Psoas muscle (tissue), 8 donors: ENCODE data around the gene GTPBP4. TPM values are rescaled to one million over a fixed set of nuclear protein-coding genes. Genes with fewer than 3 reads are reported as not detected.
"Not testable (repeated sequence)": the region's sequence is repeated elsewhere in the genome, so short reads cannot be mapped to it uniquely, and the experiment has no call there.

Source experiments
- ATAC-seq, 4 donors: fragments of 200-7000 bp; cut with Tn5 transposase; one replicate each; pipeline ENCODE4 v1.9.1; 2020; ENCODE audit warnings: moderate library complexity in 3 of 4, mild to moderate bottlenecking in 2 of 4
- DNase-seq, 2 donors: peaks; one replicate each; pipeline ENCODE4 v3.0.0-alpha.2; 2020
- H3K27ac ChIP-seq: fragments of 200-600 bp; one replicate; pipeline ENCODE4 v1.8.0; 2022
- H3K27me3 ChIP-seq, 3 donors: fragments of 200-600 bp in 1 of 3; one replicate each; pipeline versions ENCODE4 v1.6.1 to v1.8.0; 2013 to 2022; ENCODE audit warnings: low read length in 2 of 3, mild to moderate bottlenecking in 2 of 3, moderate library complexity in 1 of 3; ENCODE audit not compliant: insufficient read depth in 3 of 3
- H3K36me3 ChIP-seq, 2 donors: fragments of 200-600 bp in 1 of 2; one replicate each; pipeline versions ENCODE4 v1.6.1 to v1.8.0; 2013 to 2022; ENCODE audit warnings: low read depth in 1 of 2, mild to moderate bottlenecking in 1 of 2, moderate library complexity in 1 of 2; ENCODE audit not compliant: insufficient read depth in 1 of 2
- H3K4me1 ChIP-seq: fragments of 200-600 bp; one replicate; pipeline ENCODE4 v1.8.0; 2022
- H3K4me3 ChIP-seq: fragments of 200-600 bp; one replicate; pipeline ENCODE4 v1.8.0; 2022; ENCODE audit warnings: mild to moderate bottlenecking
- H3K9me3 ChIP-seq: fragments of 200-600 bp; one replicate; pipeline ENCODE4 v1.8.0; 2022
- WGBS, 3 donors: extraction: QIAGEN DNeasy Blood & Tissue Kit; methylation state at CpG; one replicate each; pipeline versions ENCODE4 v1.1.6 to v1.1.7; 2013; 5-methylcytosine and 5-hydroxymethylcytosine counted together
- intact Hi-C, 2 donors: fragments of 100-400 bp; cut with DNase I; formaldehyde crosslinking; loops; one replicate each; pipeline versions ENCODE4 v1.11.0 to v1.14.2; 2022
- polyA plus RNA-seq, 3 donors: library from polyadenylated mRNA; stranded (reverse); fragments of 200-250 nt; gene quantifications; one replicate each; pipeline ENCODE4 v1.2.3, GENCODE V29; 2013
- total RNA-seq, 4 donors: library from RNA; stranded (reverse); fragmentation: NEBNext Ultra II Directional in 2 of 4; extraction: Animal tissue kit (Norgen Biotek cat#: 25700) in 2 of 4; gene quantifications; one replicate each; pipeline versions ENCODE4 v1.2.1 to v1.2.4, GENCODE V29; 2021 to 2023
- TF ChIP-seq, protein P1 (sequence below): fragments of 200-600 bp; IDR thresholded peaks from one replicate; pipeline ENCODE4 v1.8.0; 2022; ENCODE audit warnings: antibody characterized with exemption
- donor health status: healthy with polysubstance abuse.
- donor health status: DM: no; HTN: no; CAD: no; lungs with moderate emphysema.
- donor health status: Bipolar disorder and iron deficiency.
- donor health status: healthy.
- donor health status: DM: yes; HTN: yes; CAD: no.
- donor health status: DM: no; HTN: no; CAD: no.
- donor health status: DM: no; HTN: no; CAD: no.
- donor health status: DM: yes; HTN: yes; CAD: no.

GTPBP4 gene
- total and polyA plus RNA-seq, 7 donors, result 36.3 to 134 (median 70.2) TPM

DNA sequence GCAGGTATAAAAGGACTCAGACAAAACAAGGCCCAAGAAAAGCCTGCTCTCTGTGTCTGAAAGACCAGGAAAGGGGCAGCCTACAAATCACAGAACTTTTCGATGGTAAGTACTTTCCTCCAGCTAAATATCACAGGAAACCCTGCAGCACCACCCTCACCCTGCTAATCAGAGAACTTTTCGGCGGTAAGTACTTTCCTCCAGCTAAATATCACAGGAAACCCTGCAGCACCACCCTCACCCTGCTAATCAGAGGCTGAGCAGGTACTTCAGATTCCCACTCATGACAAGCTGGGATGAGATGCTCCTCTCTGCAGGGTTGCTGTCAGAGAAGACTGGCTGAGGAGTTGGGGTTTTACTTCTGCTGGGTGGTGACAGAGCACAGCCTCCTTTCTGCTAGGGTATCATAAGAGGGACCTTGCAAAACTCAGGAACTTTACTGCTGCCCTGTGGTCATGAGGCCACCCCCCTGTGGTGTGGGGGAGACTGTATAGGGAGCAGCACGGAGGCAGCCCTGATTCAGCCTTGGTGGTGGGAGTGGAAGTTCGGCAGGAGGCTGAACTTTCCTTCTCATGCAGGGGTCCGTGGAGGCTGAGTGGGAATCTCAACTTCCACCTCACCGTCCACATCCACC is 75.1 kb downstream of the GTPBP4 start:
- Histone ChIP-seq H3K36me3 (peaks cover 0 to 12% of the 10 kb centered on the region in 2 donors), H3K27ac (no peak overlapping the region), H3K4me1 (peaks cover 25% of the 10 kb centered on the region), H3K27me3 (no peaks in the 10 kb centered on the region), H3K9me3 (no peaks in the 10 kb centered on the region), H3K4me3 (no peak overlapping the region)
- DNase-seq (no peak), ATAC-seq (no peak)
- intact Hi-C loops, result loop anchor here in 1 of 2 donors (5.0 kb wide), 1 partner anchor 41 kb away; no protein-coding TSS in a partner anchor
- WGBS, 3 donors, result 83 to 89% (median 85%) methylated on average over 7 of the region's 7 CpGs
- TF ChIP-seq, protein P1, sequence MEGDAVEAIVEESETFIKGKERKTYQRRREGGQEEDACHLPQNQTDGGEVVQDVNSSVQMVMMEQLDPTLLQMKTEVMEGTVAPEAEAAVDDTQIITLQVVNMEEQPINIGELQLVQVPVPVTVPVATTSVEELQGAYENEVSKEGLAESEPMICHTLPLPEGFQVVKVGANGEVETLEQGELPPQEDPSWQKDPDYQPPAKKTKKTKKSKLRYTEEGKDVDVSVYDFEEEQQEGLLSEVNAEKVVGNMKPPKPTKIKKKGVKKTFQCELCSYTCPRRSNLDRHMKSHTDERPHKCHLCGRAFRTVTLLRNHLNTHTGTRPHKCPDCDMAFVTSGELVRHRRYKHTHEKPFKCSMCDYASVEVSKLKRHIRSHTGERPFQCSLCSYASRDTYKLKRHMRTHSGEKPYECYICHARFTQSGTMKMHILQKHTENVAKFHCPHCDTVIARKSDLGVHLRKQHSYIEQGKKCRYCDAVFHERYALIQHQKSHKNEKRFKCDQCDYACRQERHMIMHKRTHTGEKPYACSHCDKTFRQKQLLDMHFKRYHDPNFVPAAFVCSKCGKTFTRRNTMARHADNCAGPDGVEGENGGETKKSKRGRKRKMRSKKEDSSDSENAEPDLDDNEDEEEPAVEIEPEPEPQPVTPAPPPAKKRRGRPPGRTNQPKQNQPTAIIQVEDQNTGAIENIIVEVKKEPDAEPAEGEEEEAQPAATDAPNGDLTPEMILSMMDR, result no peak

DNA sequence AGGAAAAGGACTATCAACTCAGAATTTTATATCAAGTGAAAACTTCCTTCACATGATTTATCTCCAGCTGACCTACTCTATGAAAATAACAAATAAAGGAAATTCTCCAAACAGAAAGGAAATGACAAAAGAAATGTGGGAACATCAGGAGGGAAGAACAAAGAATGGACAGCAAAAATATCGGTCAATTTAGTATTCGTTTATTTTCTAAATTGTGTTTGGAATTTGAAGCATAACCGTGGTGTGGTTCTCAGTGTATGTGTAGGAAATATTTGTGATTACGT is 76.7 kb downstream of the GTPBP4 start:
- no peak overlapping the region for H3K4me3 ChIP-seq
- H3K27ac ChIP-seq, result no peak overlapping the region
- TF ChIP-seq, protein P1, result no peak
- H3K27me3 ChIP-seq, result no peaks in the 10 kb centered on the region
- H3K36me3 ChIP-seq, result peaks cover 0 to 6% of the 10 kb centered on the region in 2 donors
- DNase-seq (no peak), ATAC-seq (no peak)
- intact Hi-C loops, result loop anchor here in 1 of 2 donors (5.0 kb wide), 1 partner anchor 43 kb away; no protein-coding TSS in a partner anchor
- H3K4me1 ChIP-seq, result peaks cover 18% of the 10 kb centered on the region
- H3K9me3 ChIP-seq, result no peaks in the 10 kb centered on the region
- WGBS, 3 donors, result 85 to 91% (median 88%) methylated on average over 4 of the region's 4 CpGs

DNA sequence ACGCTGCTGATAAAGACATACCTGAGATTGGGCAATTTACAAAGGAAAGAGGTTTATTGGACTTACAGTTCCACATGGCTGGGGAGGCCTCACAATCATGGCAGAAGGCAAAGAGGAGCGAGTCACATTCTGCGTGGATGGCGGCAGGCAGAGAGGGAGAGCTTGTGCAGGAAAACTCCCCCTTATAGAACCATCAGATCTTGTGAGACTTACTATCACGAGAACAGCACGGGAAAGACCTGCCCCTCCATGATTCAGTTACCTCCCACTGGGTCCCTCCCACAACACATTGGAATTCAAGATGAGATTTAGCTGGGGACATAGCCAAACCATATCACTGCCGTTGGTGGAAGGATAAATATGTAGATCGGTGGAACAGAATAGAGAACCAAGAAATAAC is 78.5 kb downstream of the GTPBP4 start:
- H3K4me1 ChIP-seq, ATAC-seq, H3K27ac ChIP-seq, intact Hi-C loops, DNase-seq, H3K27me3 ChIP-seq, H3K9me3 ChIP-seq, H3K36me3 ChIP-seq, H3K4me3 ChIP-seq: not testable (repeated sequence)
- WGBS, 3 donors, result 86 to 88% (median 88%) methylated on average over 8 of the region's 8 CpGs

DNA sequence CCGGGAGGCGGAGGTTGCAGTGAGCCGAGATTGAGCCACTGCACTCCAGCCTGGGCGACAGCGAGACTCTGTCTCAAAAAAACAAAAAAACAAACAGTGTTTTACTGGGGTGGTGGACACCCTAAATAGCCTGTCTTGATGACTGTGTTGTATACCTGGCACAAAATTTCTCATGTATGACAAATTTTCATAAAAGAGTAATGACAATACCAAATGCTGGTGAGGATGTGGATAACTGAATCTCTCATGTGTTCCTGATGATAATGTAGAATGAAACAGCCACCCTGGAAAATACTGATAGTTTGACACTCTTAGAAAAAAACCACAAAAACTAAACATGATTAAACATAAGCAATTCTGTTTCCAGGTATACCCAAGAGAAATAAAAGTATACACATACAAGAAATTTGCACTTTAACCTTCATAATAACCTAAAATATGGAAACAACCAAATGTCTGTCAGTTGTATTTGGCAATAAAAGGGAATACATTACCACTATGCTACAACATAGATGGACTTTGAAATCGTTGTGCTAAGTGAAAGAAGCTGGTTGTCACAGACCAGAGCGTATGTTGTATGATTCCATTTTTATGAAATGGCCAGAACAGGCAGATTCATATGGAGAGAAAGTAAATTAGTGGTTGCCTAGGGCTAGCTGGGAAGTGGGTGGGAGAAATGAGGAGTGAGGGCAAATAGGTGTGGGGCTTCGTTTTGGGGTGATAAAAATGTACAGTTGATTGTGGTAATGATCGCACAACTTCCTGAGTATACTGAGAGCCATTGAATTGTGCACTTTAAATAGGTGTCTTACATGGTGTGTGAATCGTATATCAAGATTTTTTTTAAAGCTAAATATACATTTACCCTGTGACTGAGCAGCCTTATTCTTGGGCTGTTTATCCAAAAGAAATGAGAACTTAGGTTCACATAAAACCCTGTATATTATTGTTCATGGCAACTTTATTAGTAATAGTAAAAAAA is 80.4 kb downstream of the GTPBP4 start:
- WGBS, 3 donors, result 92 to 93% (median 93%) methylated on average over 10 of the region's 10 CpGs
- DNase-seq, result no peak
- TF ChIP-seq, protein P1, result no peak
- Histone ChIP-seq H3K27ac (no peak overlapping the region), H3K36me3 (peaks cover 2 to 21% of the 10 kb centered on the region in 2 donors), H3K4me1 (no peaks in the 10 kb centered on the region), H3K4me3 (no peak overlapping the region), H3K27me3 (no peaks in the 10 kb centered on the region), H3K9me3 (no peaks in the 10 kb centered on the region)
- intact Hi-C loops, result no loop called here
- ATAC-seq, result no peak

Other genes starting within 250 kb of the GTPBP4 start
- gene LARP4B, start 56.7 kb upstream of the GTPBP4 start, total RNA-seq, result 10 to 100 TPM; 66.6 to 88.3 (median 79.6) TPM
- 10 to 100 TPM; 16.6 to 38.9 (median 21.7) TPM for gene LARP4B, start 56.7 kb upstream of the GTPBP4 start, polyA plus RNA-seq
- 100 to 1,000 TPM; 107 to 182 (median 144) TPM for gene IDI2, start 37.4 kb downstream of the GTPBP4 start, total RNA-seq
- gene IDI2, start 37.4 kb downstream of the GTPBP4 start, polyA plus RNA-seq, result 100 to 1,000 TPM in 2 of 3 donors, 10 to 100 TPM in 1; 16.6 to 180 (median 133) TPM
- 10 to 100 TPM; 49.3 to 61.3 (median 55.3) TPM for gene IDI1, start 60.7 kb downstream of the GTPBP4 start, total RNA-seq
- 100 to 1,000 TPM in 2 of 3 donors, 10 to 100 TPM in 1; 42.8 to 137 (median 111) TPM for gene IDI1, start 60.7 kb downstream of the GTPBP4 start, polyA plus RNA-seq
- gene WDR37, start 68.0 kb downstream of the GTPBP4 start, total RNA-seq, result 10 to 100 TPM; 17.2 to 28.3 (median 21.4) TPM
- gene WDR37, start 68.0 kb downstream of the GTPBP4 start, polyA plus RNA-seq, result 10 to 100 TPM in 1 of 3 donors, 1 to 10 TPM in 2; 6.8 to 14.1 (median 9.7) TPM